ENCODE results near the gene PTN.

Gene PTN

GRCh38 chr7:137295739-137296324 lies 47.7 kb downstream of the PTN start:
- no peaks in the 10 kb centered on the region for H3K27me3 ChIP-seq (ENCODE audit: control insufficient read depth, insufficient read depth, low read length)
- no peaks in the 10 kb centered on the region for H3K36me3 ChIP-seq (ENCODE audit: control insufficient read depth, insufficient read depth, low read length)
- H3K27ac ChIP-seq, result no peak overlapping the region
- no peak overlapping the region for H2AFZ ChIP-seq
- peaks cover 19% of the 10 kb centered on the region for H3K79me2 ChIP-seq
- H3K4me1 ChIP-seq, result peaks cover 19% of the 10 kb centered on the region
- no peak for TF ChIP-seq CTCF (IDR thresholded peaks at IDR 0.05)
- H3K9ac ChIP-seq, result no peak overlapping the region
- H3K9me3 ChIP-seq (ENCODE audit: control insufficient read depth, low read length), result no peaks in the 10 kb centered on the region
- H3K4me2 ChIP-seq (ENCODE audit: low read length), result no peak overlapping the region
- H3K4me3 ChIP-seq (ENCODE audit: low read depth, low read length), result no peak overlapping the region

- Histone ChIP-seq H3K79me2 (peaks cover 2% of the 10 kb centered on the region), H3K9me3 (ENCODE audit: control insufficient read depth, low read length) (no peaks in the 10 kb centered on the region), H3K27me3 (ENCODE audit: control insufficient read depth, insufficient read depth, low read length) (no peaks in the 10 kb centered on the region), H3K27ac (no peak overlapping the region), H3K9ac (no peak overlapping the region), H2AFZ (no peak overlapping the region), H3K4me3 (ENCODE audit: low read depth, low read length) (no peak overlapping the region), H3K4me1 (peaks cover 12% of the 10 kb centered on the region), H3K4me2 (ENCODE audit: low read length) (no peak overlapping the region), H3K36me3 (ENCODE audit: control insufficient read depth, insufficient read depth, low read length) (no peaks in the 10 kb centered on the region)
- no peak for TF ChIP-seq CTCF (IDR thresholded peaks at IDR 0.05)
These were observed 54.4 kb downstream of the PTN start for GRCh38 chr7:137289101-137289500.

GRCh38 chr7:137287651-137288258 lies 55.8 kb downstream of the PTN start:
- no peak overlapping the region for H3K4me2 ChIP-seq (ENCODE audit: low read length)
- no peaks in the 10 kb centered on the region for H3K9me3 ChIP-seq (ENCODE audit: control insufficient read depth, low read length)
- H3K79me2 ChIP-seq, result peaks cover 2% of the 10 kb centered on the region
- no peak overlapping the region for H2AFZ ChIP-seq
- no peaks in the 10 kb centered on the region for H3K27me3 ChIP-seq (ENCODE audit: control insufficient read depth, insufficient read depth, low read length)
- H3K4me3 ChIP-seq (ENCODE audit: low read depth, low read length), result no peak overlapping the region
- peak; percentile 48 for TF ChIP-seq CTCF (IDR thresholded peaks at IDR 0.05)
- peaks cover 12% of the 10 kb centered on the region for H3K4me1 ChIP-seq
- H3K9ac ChIP-seq, result no peak overlapping the region
- no peak overlapping the region for H3K27ac ChIP-seq
- no peaks in the 10 kb centered on the region for H3K36me3 ChIP-seq (ENCODE audit: control insufficient read depth, insufficient read depth, low read length)

GRCh38 chr7:137283153-137283552 lies 60.4 kb downstream of the PTN start:
- Histone ChIP-seq H3K4me2 (ENCODE audit: low read length) (no peak overlapping the region), H3K36me3 (ENCODE audit: control insufficient read depth, insufficient read depth, low read length) (no peaks in the 10 kb centered on the region), H3K27me3 (ENCODE audit: control insufficient read depth, insufficient read depth, low read length) (no peaks in the 10 kb centered on the region), H3K27ac (no peak overlapping the region), H3K4me1 (peaks cover 4% of the 10 kb centered on the region), H3K9me3 (ENCODE audit: control insufficient read depth, low read length) (no peaks in the 10 kb centered on the region), H2AFZ (no peak overlapping the region), H3K4me3 (ENCODE audit: low read depth, low read length) (no peak overlapping the region), H3K9ac (no peak overlapping the region), H3K79me2 (peaks cover 4% of the 10 kb centered on the region)
- TF ChIP-seq CTCF (IDR thresholded peaks at IDR 0.05), result no peak

- Histone ChIP-seq H3K79me2 (peaks cover 4% of the 10 kb centered on the region), H3K4me3 (ENCODE audit: low read depth, low read length) (no peak overlapping the region), H3K4me2 (ENCODE audit: low read length) (no peak overlapping the region), H2AFZ (no peak overlapping the region), H3K9me3 (ENCODE audit: control insufficient read depth, low read length) (no peaks in the 10 kb centered on the region), H3K4me1 (peaks cover 2% of the 10 kb centered on the region), H3K36me3 (ENCODE audit: control insufficient read depth, insufficient read depth, low read length) (no peaks in the 10 kb centered on the region), H3K27ac (no peak overlapping the region), H3K27me3 (ENCODE audit: control insufficient read depth, insufficient read depth, low read length) (no peaks in the 10 kb centered on the region), H3K9ac (no peak overlapping the region)
- TF ChIP-seq CTCF (IDR thresholded peaks at IDR 0.05), result no peak
These were observed 61.5 kb downstream of the PTN start for GRCh38 chr7:137282043-137282442.

Measured in parathyroid adenoma (tissue), 2 donors.